ENCODE data around the gene KCNMA1.

- TF ChIP-seq CTCF (IDR thresholded peaks at IDR 0.05 in 4 of 5, conservative IDR thresholded peaks at IDR 0.05 in 1 of 5): no peak
- TF ChIP-seq POLR2A (IDR thresholded peaks at IDR 0.05): no peak
These were observed 631.7 kb downstream of the KCNMA1 start for GRCh38 chr10:77005871-77006270.
